Measurements from ENCODE around the gene REPS2.
"Not testable (repeated sequence)": the region's sequence is repeated elsewhere in the genome, so short reads cannot be mapped to it uniquely, and the experiment has no call there.

REPS2 gene

DNA sequence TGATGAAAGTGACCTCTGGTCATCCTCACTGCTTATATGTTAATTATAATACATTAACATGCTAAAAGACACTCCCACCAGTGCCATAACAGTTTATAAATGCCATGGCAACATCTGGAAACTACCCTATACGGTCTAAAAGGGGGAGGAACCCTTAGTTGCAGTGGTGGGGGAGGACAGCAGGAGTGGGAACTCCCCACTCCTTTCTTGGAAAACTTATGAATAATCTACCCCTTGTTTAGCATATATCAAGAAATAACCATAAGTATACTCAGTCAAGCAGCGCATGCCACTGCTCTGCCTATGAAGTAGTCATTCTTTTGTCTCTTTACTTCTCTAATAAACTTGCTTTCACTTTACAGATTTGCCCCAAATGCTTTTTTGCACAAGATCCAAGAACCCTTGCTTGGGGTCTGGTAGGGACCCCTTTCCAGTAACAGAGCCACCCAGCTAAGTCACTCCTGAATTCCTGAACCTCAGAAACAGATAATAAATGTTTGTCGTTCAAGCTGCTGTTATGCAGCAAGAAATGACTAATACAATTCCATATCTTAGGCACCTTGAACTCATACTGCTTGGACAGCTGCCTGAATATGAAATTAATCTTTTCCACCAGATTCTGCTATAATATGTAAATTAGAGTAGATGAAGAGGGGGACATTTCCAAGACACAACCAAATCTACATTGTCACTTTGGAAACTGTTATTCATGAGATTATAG is 14.4 kb upstream of the REPS2 start:
- no peak for DNase-seq (ENCODE audit: low read depth)
- no peak overlapping the region for H3K4me3 ChIP-seq (ENCODE audit: low read length)
- TF ChIP-seq, protein P1, sequence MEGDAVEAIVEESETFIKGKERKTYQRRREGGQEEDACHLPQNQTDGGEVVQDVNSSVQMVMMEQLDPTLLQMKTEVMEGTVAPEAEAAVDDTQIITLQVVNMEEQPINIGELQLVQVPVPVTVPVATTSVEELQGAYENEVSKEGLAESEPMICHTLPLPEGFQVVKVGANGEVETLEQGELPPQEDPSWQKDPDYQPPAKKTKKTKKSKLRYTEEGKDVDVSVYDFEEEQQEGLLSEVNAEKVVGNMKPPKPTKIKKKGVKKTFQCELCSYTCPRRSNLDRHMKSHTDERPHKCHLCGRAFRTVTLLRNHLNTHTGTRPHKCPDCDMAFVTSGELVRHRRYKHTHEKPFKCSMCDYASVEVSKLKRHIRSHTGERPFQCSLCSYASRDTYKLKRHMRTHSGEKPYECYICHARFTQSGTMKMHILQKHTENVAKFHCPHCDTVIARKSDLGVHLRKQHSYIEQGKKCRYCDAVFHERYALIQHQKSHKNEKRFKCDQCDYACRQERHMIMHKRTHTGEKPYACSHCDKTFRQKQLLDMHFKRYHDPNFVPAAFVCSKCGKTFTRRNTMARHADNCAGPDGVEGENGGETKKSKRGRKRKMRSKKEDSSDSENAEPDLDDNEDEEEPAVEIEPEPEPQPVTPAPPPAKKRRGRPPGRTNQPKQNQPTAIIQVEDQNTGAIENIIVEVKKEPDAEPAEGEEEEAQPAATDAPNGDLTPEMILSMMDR (conservative IDR thresholded peaks at IDR 0.05; ENCODE audit: low read depth, low read length): no peak

DNA sequence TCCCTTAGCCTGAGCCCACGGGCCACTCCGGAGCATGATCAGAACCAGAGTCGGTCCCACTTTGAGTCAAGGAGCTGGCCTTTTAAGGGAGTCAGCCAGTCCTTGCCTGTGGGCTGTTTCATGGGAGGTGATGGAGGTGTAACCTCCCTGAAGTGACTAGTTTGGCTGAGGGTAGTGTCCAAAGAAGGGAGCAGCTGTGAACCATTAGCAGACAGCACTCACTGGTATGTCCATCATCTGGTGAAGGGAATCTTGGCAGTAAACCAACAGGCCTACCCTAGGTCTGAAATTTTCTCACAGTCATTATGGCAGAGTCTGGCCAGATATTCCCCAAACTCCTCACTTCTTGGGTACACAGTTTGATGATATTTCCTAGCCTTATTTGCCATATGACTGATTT is 12.3 kb upstream of the REPS2 start:
- TF ChIP-seq, protein P1 (conservative IDR thresholded peaks at IDR 0.05; ENCODE audit: low read depth, low read length): no peak
- H3K4me3 ChIP-seq (ENCODE audit: low read length): no peak overlapping the region
- DNase-seq (ENCODE audit: low read depth): no peak

DNA sequence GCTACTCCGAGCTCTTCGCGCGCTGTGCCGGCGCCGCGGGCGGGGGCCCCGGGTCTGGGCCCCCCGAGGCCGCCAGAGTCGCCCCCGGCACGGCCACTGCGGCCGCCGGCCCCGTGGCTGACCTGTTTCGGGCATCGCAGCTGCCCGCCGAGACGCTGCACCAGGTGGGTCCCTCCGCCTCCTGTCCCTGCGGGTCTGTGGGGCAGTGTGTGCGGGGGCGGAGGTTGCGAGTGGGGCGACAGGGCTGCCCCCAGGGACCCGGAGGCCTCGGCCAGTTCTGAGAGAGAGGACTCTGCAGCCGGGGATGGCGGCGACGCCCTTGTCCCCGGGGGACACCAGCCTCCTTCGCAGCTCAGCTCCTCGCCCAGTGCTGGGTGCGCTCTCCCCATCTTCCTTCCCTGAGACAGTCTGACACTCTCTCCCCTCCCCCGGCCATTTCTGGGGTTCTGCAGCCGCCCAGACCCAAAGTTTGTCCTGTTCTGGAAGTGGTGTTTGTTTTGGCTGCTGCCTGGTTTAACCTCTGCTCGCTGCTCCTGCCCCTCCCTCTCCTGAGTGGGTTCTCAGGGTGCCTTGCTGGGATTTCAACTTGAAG is 609 bp downstream of the REPS2 start:
- peak overlapping the region; percentile 56 for H3K4me3 ChIP-seq (ENCODE audit: low read length)
- TF ChIP-seq, protein P1 (conservative IDR thresholded peaks at IDR 0.05; ENCODE audit: low read depth, low read length): no peak
- no peak for DNase-seq (ENCODE audit: low read depth)

DNA sequence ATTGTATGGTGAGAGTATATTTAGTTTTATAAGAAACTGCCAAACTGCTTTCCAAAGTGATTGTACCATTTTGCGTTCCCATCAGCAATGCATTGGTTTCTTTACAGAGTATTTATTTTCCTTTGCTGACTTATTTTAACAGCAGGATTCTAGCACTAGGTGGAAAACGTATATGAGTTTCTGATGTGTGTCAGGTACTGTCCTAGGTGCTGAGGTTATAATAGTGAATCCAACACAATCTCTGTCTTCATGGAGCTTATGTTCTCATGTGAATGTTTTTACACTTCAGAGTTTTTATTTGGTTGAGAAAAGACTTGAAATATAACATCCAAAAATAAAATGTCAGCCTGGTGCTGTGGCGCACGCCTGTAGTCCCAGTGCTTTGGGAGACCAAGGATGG is 4.0 kb downstream of the REPS2 start:
- no peak for DNase-seq (ENCODE audit: low read depth)
- TF ChIP-seq, protein P1 (conservative IDR thresholded peaks at IDR 0.05; ENCODE audit: low read depth, low read length): no peak
- H3K4me3 ChIP-seq (ENCODE audit: low read length): no peak overlapping the region

DNA sequence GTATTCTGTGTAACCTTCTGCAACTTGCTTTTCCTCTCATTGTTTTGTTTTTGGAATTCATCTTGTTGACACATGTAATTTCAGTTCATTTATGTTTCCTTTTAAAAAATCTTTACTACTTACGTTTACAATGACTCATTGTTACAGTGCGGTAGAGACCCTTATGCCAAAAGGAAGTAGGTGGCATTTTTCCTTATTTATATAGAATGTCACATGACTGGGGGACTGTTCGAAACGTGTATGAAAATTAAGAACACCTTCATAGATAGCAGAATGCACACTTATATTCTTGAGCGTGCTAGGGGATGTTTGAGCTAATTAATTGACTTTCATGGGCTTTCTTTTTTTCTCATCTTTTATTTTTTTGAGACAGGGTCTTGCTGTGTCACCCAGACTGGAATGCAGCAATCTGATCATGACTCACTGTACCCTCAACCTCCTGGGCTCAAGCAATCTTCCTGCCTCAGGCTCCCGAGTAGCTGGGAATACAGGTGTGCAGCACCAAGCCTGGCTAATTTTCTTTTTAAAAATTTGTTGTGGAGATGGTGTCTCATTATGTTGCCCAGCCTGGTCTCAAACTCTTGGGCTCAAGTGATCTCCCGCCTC is 7.3 kb downstream of the REPS2 start:
- TF ChIP-seq, protein P1 (conservative IDR thresholded peaks at IDR 0.05; ENCODE audit: low read depth, low read length): no peak
- H3K4me3 ChIP-seq (ENCODE audit: low read length): no peak overlapping the region
- DNase-seq (ENCODE audit: low read depth): no peak

DNA sequence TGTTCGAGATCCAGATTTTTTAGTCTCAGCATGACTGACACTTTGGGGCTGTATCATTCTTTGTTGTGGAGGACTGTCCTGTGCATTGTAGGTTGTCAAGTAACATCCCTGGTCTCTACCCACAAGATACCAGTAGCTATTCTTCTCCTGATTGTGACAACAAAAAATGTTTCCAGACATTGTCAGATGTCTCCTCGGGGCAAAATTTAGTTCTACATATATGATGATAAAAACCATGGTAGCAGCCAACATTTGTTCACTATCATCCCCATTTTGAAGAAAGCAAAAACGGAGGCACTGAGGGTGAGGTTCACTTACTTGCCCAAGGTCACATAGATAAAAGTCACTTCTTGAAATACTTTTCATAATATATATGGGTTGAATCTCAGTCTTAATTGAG is 11.3 kb downstream of the REPS2 start:
- no peak overlapping the region for H3K4me3 ChIP-seq (ENCODE audit: low read length)
- no peak for DNase-seq (ENCODE audit: low read depth)
- TF ChIP-seq, protein P1 (conservative IDR thresholded peaks at IDR 0.05; ENCODE audit: low read depth, low read length): no peak

DNA sequence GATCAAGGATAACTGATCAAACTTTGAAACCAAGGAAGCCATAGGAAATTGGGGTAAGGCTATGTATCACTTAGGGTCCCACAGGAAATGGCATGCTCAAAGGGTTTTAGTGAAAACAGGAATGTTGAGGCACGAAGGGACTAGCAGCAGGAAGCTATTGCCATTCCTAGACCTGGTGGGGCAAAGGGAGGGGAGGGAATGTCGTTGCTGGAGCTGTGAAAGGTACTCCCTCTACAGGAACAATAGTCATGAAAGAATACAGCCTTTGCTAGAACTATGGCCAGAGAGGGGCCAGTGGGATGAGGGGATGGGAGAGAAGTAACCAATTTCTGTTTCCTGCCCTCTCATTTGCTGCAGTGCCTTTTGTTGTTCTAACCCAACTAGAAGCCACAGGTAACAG is 11.9 kb downstream of the REPS2 start:
- no peak overlapping the region for H3K4me3 ChIP-seq (ENCODE audit: low read length)
- TF ChIP-seq, protein P1 (conservative IDR thresholded peaks at IDR 0.05; ENCODE audit: low read depth, low read length): no peak
- no peak for DNase-seq (ENCODE audit: low read depth)

DNA sequence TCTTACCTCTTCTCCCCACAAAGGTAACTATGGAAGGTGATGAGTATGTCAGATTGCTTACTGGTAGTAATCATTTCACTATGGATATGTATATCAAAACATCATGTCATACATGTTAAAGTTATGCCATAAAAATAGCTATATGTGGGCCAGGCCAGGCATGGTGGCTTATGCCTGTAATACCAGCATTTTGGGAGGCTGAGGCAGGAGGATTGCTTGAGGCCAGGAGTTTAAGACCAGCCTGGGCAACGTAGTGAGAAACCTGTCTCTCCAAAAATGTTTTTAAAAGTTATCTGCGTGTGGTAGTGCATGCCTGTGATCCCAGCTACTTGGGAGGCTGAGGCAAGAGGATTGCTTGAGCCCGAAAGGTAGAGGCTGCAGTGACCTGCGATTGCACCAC is 16.2 kb downstream of the REPS2 start:
- not testable (repeated sequence) for DNase-seq (ENCODE audit: low read depth); H3K4me3 ChIP-seq (ENCODE audit: low read length)

Measured in retinal pigment epithelial cell (primary cell).